ENCODE data around the gene ZBTB8B.
"Not testable (repeated sequence)": the region's sequence is repeated elsewhere in the genome, so short reads cannot be mapped to it uniquely, and the experiment has no call there.

Gene ZBTB8B

GRCh38 chr1:32470991-32471694 is 6.3 kb downstream of the ZBTB8B start:
- no peak for DNase-seq

GRCh38 chr1:32471695-32472362 is 7.0 kb downstream of the ZBTB8B start:
- no peak for DNase-seq

DNA sequence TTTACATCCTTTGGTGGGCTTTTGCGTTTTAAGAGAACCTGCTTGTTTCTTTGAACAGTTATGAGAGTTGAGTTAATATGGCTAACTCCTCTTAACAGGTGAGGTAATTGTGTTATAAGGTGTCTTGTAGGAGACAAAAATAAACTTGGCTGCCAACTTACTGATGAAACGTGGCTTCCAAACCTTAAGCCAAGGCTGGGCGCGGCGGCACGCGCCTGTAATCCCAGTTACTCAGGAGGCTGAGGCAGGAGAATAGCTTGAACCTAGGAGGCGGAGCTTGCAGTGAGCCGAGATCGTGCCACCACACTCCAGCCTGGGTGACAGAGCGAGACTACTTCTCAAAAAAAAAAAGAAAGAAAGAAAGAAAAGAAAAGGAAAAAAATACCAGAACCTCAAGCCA is 8.1 kb downstream of the ZBTB8B start:
- DNase-seq = not testable (repeated sequence)

DNA sequence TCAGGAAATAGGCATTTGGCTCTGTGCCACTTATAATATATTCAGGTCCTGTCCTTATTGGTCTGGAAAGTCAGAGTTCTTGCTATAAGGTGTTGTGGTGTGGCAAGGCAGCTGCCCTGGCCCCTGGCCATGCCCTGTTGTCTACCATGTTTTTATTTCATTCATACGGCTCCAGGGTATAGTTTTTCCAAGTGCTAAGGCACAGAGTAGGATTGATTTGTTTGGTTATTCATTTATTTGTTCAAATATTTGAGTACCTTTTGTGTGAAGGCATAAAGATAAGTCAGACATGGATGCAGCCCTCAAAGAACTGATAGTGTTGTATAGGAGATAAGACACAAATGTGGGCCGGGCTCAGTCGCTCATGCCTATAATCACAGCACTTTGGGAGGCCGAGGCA is 10.1 kb downstream of the ZBTB8B start:
- DNase-seq = no peak

GRCh38 chr1:32480003-32480402 is 15.1 kb downstream of the ZBTB8B start:
- DNase-seq = no peak

- no peak for DNase-seq
Measured at GRCh38 chr1:32480761-32481160, 15.9 kb downstream of the ZBTB8B start.

GRCh38 chr1:32481788-32482187 is 16.9 kb downstream of the ZBTB8B start:
- not testable (repeated sequence) for DNase-seq

- DNase-seq = no peak
Measured at GRCh38 chr1:32485554-32486255, 20.8 kb downstream of the ZBTB8B start.

GRCh38 chr1:32486463-32487113 is 21.7 kb downstream of the ZBTB8B start:
- no peak for DNase-seq

DNA sequence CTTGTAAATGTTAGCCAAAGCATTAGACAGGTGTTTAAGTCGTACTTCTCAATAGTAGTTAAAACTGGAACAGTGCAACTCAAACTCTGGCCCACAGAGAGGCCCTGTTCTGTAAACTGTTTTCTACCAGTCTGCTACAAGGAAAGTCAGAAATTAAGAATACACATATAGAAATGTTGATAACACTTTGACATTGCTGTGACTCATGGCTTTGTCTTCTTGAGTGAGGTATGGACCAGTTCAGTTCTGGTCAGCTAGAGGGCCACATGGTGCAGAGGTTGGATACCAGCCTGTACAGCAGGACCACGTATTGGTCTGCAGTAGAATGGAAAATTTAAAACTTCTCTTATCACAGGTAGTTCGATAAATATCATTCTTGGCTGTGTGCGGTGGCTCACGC is 22.3 kb downstream of the ZBTB8B start:
- DNase-seq = no peak

- DNase-seq = no peak
Measured at GRCh38 chr1:32489774-32490454, 25.0 kb downstream of the ZBTB8B start.

DNA sequence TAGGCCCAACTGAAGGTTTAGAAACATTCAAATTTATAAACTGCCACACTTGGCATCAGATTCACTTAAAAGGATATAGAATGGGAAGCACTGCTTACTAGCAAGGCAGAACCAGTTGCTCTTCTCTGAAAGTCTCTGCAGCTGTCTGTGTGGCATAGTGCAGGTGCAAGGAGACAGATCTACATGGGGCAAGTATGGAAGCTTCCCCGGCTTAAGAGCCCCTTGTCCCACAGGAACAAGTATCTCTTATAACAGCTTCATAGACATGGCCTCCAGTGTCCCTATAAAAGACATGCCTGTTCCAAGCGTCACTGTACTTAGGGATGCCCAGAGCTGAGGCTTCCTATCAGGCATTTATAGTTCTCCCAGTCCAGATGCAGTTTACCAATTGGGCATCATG is 26.5 kb downstream of the ZBTB8B start:
- DNase-seq = no peak

DNA sequence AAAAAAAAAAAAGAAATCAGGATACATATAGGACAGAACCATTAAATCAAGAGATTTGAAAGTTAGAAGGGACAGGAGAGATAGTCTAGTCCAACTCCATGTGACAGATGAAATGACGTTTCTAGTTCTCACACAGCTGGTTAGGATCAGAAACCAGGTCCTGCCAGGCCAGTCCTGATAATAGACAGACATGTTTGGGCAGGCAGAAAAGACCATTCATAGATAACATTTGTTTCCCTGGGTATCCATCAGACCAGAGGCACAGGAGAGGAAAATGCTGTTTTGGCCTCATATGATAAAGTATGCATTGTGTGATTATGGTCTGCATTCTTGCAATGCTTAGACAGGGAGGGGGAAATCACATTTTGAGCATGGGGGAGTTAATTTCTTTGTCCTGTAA is 29.3 kb downstream of the ZBTB8B start:
- DNase-seq = no peak

DNA sequence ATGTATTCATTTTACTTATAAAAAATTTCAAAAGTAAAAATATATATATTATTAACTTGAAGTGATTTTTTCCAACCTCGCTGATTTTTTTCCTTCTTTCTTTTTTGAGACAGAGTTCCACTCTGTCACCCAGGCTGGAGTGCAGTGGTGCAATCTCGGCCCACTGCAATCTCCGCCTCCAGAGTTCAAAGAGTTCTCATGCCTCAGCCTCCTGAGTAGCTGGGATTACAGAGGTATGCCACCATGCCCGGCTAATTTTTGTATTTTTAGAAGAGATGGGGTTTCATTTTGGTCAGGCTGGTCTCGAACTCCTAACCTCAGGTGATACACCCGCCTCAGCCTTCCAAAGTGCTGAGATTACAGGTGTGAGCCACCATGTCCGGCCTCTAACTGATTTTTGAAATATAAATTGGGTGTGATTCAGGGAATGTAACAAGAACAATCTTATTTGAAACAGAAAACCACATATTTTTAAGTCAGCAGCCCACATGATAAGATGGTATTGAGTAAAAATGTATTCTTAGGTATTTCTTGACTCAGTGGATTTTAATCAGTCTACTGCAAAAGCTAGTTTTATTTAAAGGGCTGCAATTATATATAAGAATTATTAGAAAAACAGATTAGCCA is 30.0 kb downstream of the ZBTB8B start:
- DNase-seq = no peak

DNA sequence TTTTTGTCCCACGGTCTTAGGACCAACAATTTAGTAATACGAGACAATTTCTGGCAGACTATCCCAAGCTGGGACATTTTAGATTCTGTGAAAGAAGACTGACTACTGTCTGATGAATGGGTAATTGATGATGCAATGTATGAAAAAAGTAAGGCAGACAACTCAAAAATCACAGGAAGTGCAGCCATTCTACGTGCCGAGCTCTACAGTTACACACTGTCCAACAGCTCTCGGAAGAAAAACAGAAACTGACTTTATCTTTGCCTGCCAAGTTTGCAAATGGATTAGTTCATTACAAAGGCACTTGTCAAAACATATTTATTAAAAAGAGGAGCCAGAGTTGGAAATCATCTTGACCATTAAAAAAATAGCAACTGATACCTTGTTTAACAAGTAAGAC is 31.3 kb downstream of the ZBTB8B start:
- DNase-seq = peak; percentile 46

DNA sequence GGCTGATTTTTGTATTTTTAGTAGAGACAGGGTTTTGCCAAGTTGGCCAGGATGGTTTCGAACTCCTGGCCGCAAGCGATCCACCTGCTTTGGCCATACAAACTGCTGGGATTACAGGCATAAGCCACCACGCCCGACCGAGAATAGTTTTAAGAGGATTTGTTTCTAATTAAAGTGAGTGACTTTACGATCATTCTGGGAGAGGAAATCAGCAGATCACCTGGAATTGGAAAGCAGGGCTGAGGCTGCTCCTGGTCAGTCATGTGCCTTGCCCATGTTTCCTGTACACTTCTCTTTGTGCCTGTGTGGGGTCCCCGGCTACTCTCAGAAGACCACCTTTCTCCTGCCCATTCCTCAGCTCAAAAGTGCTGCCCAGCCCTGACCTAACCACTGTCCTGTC is 33.9 kb downstream of the ZBTB8B start:
- no peak for DNase-seq

- peak; percentile 55 for DNase-seq
Measured at GRCh38 chr1:32500387-32501209, 35.7 kb downstream of the ZBTB8B start.

- DNase-seq = no peak
Measured at GRCh38 chr1:32501865-32502264, 37.0 kb downstream of the ZBTB8B start.

DNA sequence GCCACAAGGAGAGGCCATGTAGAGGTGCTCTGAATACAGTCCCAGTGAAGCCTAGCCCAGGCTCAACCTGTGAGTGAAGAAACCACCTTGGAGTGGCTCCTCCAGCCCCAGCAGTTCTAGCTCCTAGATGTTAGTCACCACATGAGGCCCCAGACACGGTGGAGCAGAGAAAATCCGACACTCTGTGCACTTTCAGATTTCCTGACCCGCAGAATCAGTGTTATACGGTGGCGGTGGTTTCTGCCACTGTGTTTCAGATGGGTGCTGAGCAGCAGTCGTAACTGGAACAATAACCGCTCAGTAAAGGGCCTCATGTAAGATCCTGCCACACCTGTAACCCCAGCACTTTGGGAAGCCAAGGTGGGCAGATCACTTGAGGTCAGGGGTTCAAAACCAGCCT is 38.3 kb downstream of the ZBTB8B start:
- DNase-seq = no peak

DNA sequence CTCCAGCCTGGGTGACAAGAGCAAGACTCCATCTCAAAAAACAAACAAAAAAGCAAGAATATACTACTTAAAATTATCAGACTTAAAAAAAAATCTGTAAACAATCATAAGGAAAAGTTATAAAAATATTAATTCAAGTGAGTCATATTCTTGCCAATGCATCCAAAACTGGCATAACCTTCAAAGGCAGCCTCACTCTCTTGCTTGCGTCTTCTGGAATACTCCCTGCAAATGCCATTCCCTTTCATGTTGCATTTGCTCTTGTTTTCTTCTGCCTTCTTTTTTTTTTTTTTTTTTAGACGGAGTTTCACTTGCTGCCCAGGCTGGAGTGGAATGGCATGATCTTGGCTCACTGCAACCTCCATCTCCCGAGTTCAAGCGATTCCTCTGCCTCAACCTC is 42.1 kb downstream of the ZBTB8B start:
- no peak for DNase-seq

- DNase-seq = peak; percentile 68
Measured at GRCh38 chr1:32508761-32509160, 43.9 kb downstream of the ZBTB8B start.

DNA sequence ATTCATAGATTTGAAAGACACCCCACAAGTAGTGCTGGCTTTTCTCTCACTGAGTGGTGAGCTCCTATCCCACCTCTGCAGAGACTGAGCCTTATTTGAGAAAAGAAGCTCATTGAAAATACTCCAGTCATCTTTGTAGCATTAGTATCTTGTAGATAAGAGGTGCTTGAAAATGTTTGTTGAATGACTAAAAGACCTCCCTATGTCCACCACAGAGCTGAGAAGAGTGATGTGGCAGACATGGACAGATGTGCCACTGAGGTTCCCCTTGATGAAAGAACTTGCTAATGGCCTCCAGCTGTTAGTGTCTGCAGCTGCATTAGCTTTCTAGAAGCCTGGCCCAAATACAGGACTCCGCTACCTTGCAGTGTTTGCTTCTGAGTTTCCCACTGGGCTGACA is 45.1 kb downstream of the ZBTB8B start:
- no peak for DNase-seq
